ENCODE data around the gene TMPRSS4.

GRCh38 chr11:118028626-118029025 lies 48.3 kb upstream of the TMPRSS4 start:
- no peak for TF ChIP-seq CTCF (IDR thresholded peaks at IDR 0.05)
- no peak for TF ChIP-seq POLR2A (IDR thresholded peaks at IDR 0.05)
- TF ChIP-seq POLR2AphosphoS5 (IDR thresholded peaks at IDR 0.05): no peak

All from breast epithelium (tissue), 3 donors.